ENCODE results near the gene PFN3.
"Not testable (repeated sequence)": the region's sequence is repeated elsewhere in the genome, so short reads cannot be mapped to it uniquely, and the experiment has no call there.

The PFN3 gene

GRCh38 chr5:177372034-177372896, 28.2 kb downstream of the PFN3 start:
- no peak for DNase-seq (ENCODE audit: low read depth in 2 of 2)

GRCh38 chr5:177371120-177372033, 29.1 kb downstream of the PFN3 start:
- no peak for DNase-seq (ENCODE audit: low read depth in 2 of 2)

- DNase-seq (ENCODE audit: low read depth in 2 of 2), result no peak
Measured at GRCh38 chr5:177370488-177371119, 29.9 kb downstream of the PFN3 start.

- no peak for DNase-seq (ENCODE audit: low read depth in 2 of 2)
Measured at GRCh38 chr5:177369645-177370440, 30.6 kb downstream of the PFN3 start.

- DNase-seq (ENCODE audit: low read depth in 2 of 2), result no peak
Measured at GRCh38 chr5:177368869-177369644, 31.4 kb downstream of the PFN3 start.

GRCh38 chr5:177367981-177368868, 32.2 kb downstream of the PFN3 start:
- no peak for DNase-seq (ENCODE audit: low read depth in 2 of 2)

- no peak for DNase-seq (ENCODE audit: low read depth in 2 of 2)
Measured at GRCh38 chr5:177367323-177367848, 33.1 kb downstream of the PFN3 start.

- peak in 1 of 2 experiments; percentile 55 for DNase-seq (ENCODE audit: low read depth in 2 of 2)
Measured at GRCh38 chr5:177366528-177367322, 33.7 kb downstream of the PFN3 start.

GRCh38 chr5:177365845-177366527, 34.5 kb downstream of the PFN3 start:
- no peak for DNase-seq (ENCODE audit: low read depth in 2 of 2)

- DNase-seq (ENCODE audit: low read depth in 2 of 2), result no peak
Measured at GRCh38 chr5:177364159-177364962, 36.1 kb downstream of the PFN3 start.

GRCh38 chr5:177363565-177363964, 36.9 kb downstream of the PFN3 start:
- DNase-seq (ENCODE audit: low read depth in 2 of 2), result no peak

- DNase-seq (ENCODE audit: low read depth in 2 of 2), result no peak
Measured at GRCh38 chr5:177362610-177363507, 37.6 kb downstream of the PFN3 start.

- no peak for DNase-seq (ENCODE audit: low read depth in 2 of 2)
Measured at GRCh38 chr5:177362292-177362609, 38.2 kb downstream of the PFN3 start.

GRCh38 chr5:177361418-177362291, 38.8 kb downstream of the PFN3 start:
- DNase-seq (ENCODE audit: low read depth in 2 of 2), result no peak

GRCh38 chr5:177360740-177361139, 39.7 kb downstream of the PFN3 start:
- DNase-seq (ENCODE audit: low read depth in 2 of 2), result not testable (repeated sequence)

Data from fibroblast of skin of left biceps (primary cell).